Measurements from ENCODE around the gene KLHL9.

Gene KLHL9

DNA sequence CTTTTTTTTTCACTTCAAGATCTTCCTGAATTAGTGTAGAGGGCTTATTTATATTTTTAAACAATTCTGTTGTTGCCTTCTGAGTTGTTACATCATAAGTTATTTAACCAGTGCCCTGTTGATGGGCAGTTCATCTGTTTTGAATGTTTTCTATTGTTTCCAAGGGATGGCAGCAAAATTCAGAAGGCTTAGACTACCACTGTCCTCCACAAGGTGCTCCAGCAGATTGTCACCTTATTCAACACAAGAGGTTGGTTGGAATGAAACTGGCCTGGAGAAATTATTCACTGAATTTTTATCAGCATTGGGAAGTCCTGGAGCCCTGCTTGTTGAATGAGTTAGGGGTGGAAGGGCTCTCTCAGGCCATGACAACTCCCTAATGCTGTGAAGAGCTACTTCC lies 1.3 kb upstream of the KLHL9 start:
- DNase-seq: no peak
- Histone ChIP-seq H3K36me3 (ENCODE audit: control insufficient read depth in 1 of 2, insufficient read depth in 2 of 2, low read length in 2 of 2) (peaks cover 0 to 2% of the 10 kb centered on the region in 2 experiments), H2AK5ac (ENCODE audit: low read length) (no peak overlapping the region), H3K9ac (ENCODE audit: low read length) (no peak overlapping the region), H2AFZ (ENCODE audit: insufficient read depth, low read length, poor library complexity) (no peak overlapping the region), H3K27me3 (ENCODE audit: insufficient read depth, low read length) (no peaks in the 10 kb centered on the region), H2BK120ac (ENCODE audit: insufficient read depth, low read length, poor library complexity) (no peak overlapping the region), H2BK5ac (ENCODE audit: low read depth, low read length, poor library complexity) (no peak overlapping the region), H3K23ac (ENCODE audit: low read length) (no peak overlapping the region), H3K14ac (ENCODE audit: low read length) (no peak overlapping the region), H3K27ac (ENCODE audit: low read depth, low read length) (no peak overlapping the region), H3K4me1 (ENCODE audit: control insufficient read depth in 1 of 2, insufficient read depth in 2 of 2, low read length in 2 of 2) (peaks cover 0 to 9% of the 10 kb centered on the region in 2 experiments), H3K4ac (ENCODE audit: low read depth, low read length) (no peak overlapping the region), H4K91ac (ENCODE audit: low read depth, low read length) (no peak overlapping the region), H3K9me3 (ENCODE audit: insufficient read depth, low read depth, low read length) (no peaks in the 10 kb centered on the region), H3K79me1 (ENCODE audit: low read length) (peaks cover 4% of the 10 kb centered on the region), H3K4me3 (ENCODE audit: low read depth, low read length) (no peak overlapping the region), H4K8ac (ENCODE audit: low read depth, low read length) (no peak overlapping the region), H3K4me2 (ENCODE audit: low read length) (no peak overlapping the region), H3K18ac (ENCODE audit: low read length) (no peak overlapping the region), H2BK12ac (ENCODE audit: low read length) (no peak overlapping the region), H3K79me2 (ENCODE audit: control insufficient read depth, insufficient read depth, low read length, poor library complexity) (peaks cover 9% of the 10 kb centered on the region), H4K12ac (ENCODE audit: low read depth, low read length) (no peak overlapping the region)

GRCh38 chr9:21333226-21333625 lies 2.0 kb downstream of the KLHL9 start:
- Histone ChIP-seq H2AFZ (ENCODE audit: insufficient read depth, low read length, poor library complexity) (no peak overlapping the region), H3K36me3 (ENCODE audit: control insufficient read depth in 1 of 2, insufficient read depth in 2 of 2, low read length in 2 of 2) (peaks cover 0 to 2% of the 10 kb centered on the region in 2 experiments), H3K27ac (ENCODE audit: low read depth, low read length) (no peak overlapping the region), H2BK5ac (ENCODE audit: low read depth, low read length, poor library complexity) (no peak overlapping the region), H3K18ac (ENCODE audit: low read length) (no peak overlapping the region), H4K12ac (ENCODE audit: low read depth, low read length) (no peak overlapping the region), H4K8ac (ENCODE audit: low read depth, low read length) (no peak overlapping the region), H3K79me2 (ENCODE audit: control insufficient read depth, insufficient read depth, low read length, poor library complexity) (peaks cover 9% of the 10 kb centered on the region), H2BK12ac (ENCODE audit: low read length) (no peak overlapping the region), H3K79me1 (ENCODE audit: low read length) (peaks cover 4% of the 10 kb centered on the region), H3K9me3 (ENCODE audit: insufficient read depth, low read depth, low read length) (no peaks in the 10 kb centered on the region), H3K14ac (ENCODE audit: low read length) (no peak overlapping the region), H3K23ac (ENCODE audit: low read length) (no peak overlapping the region), H3K4ac (ENCODE audit: low read depth, low read length) (no peak overlapping the region), H3K9ac (ENCODE audit: low read length) (no peak overlapping the region), H2AK5ac (ENCODE audit: low read length) (no peak overlapping the region), H3K27me3 (ENCODE audit: insufficient read depth, low read length) (no peaks in the 10 kb centered on the region), H4K91ac (ENCODE audit: low read depth, low read length) (no peak overlapping the region), H2BK120ac (ENCODE audit: insufficient read depth, low read length, poor library complexity) (no peak overlapping the region), H3K4me3 (ENCODE audit: low read depth, low read length) (no peak overlapping the region), H3K4me1 (ENCODE audit: control insufficient read depth in 1 of 2, insufficient read depth in 2 of 2, low read length in 2 of 2) (peaks cover 0 to 9% of the 10 kb centered on the region in 2 experiments), H3K4me2 (ENCODE audit: low read length) (peak overlapping the region; percentile 5)
- WGBS (ENCODE audit: extremely low coverage, insufficient coverage, insufficient read length): no CpG with 5 or more reads among the region's 2 CpGs
- DNase-seq: no peak

DNA sequence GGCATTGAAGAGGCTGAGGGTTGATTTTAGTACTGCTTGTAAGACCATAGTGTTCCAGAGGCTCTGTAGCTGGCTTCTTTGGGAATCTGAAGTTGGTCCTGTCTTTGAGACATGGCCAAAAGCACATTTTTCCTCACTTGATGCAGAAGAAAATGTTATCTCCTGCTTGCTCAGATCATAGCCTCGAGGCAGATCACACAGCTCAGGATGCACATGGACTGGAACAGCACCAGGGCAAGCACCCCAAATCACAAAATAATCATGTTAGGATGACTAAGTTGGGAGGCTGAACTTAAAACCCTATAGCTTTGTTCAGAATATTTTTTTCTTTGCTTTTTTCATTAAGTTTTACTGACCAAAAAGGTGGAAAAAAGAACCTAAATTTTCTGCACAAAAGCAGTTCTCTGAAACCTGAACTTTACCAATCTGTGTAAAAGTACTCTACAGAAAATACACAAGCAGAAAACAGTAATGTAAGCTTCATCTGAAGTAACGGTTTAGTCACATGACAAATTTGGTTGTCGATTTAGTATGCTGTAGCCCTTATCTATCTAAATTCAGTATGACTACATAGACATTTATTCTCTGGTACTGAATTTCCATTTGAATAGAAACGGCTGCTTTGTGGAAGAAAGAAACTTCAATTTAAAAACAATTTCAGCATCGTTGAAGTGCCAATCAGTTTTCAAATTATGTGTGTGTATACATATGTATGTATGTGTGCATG lies 3.4 kb downstream of the KLHL9 start:
- H2BK5ac ChIP-seq (ENCODE audit: low read depth, low read length, poor library complexity): no peak overlapping the region
- H3K23ac ChIP-seq (ENCODE audit: low read length): no peak overlapping the region
- H3K9me3 ChIP-seq (ENCODE audit: insufficient read depth, low read depth, low read length): no peaks in the 10 kb centered on the region
- peaks cover 9% of the 10 kb centered on the region for H3K79me2 ChIP-seq (ENCODE audit: control insufficient read depth, insufficient read depth, low read length, poor library complexity)
- peaks cover 0 to 9% of the 10 kb centered on the region in 2 experiments for H3K4me1 ChIP-seq (ENCODE audit: control insufficient read depth in 1 of 2, insufficient read depth in 2 of 2, low read length in 2 of 2)
- H4K8ac ChIP-seq (ENCODE audit: low read depth, low read length): no peak overlapping the region
- no peak overlapping the region for H3K14ac ChIP-seq (ENCODE audit: low read length)
- no peak overlapping the region for H3K4me2 ChIP-seq (ENCODE audit: low read length)
- no peak overlapping the region for H2AFZ ChIP-seq (ENCODE audit: insufficient read depth, low read length, poor library complexity)
- no peak overlapping the region for H3K9ac ChIP-seq (ENCODE audit: low read length)
- no peaks in the 10 kb centered on the region for H3K27me3 ChIP-seq (ENCODE audit: insufficient read depth, low read length)
- no peak overlapping the region for H2AK5ac ChIP-seq (ENCODE audit: low read length)
- peak overlapping the region; percentile 64 for H3K4ac ChIP-seq (ENCODE audit: low read depth, low read length)
- no peak overlapping the region for H3K18ac ChIP-seq (ENCODE audit: low read length)
- no peak overlapping the region for H3K27ac ChIP-seq (ENCODE audit: low read depth, low read length)
- no peak for DNase-seq
- H3K4me3 ChIP-seq (ENCODE audit: low read depth, low read length): no peak overlapping the region
- no peak overlapping the region for H4K12ac ChIP-seq (ENCODE audit: low read depth, low read length)
- H2BK12ac ChIP-seq (ENCODE audit: low read length): no peak overlapping the region
- H2BK120ac ChIP-seq (ENCODE audit: insufficient read depth, low read length, poor library complexity): no peak overlapping the region
- WGBS (ENCODE audit: extremely low coverage, insufficient coverage, insufficient read length): no CpG with 5 or more reads among the region's 5 CpGs
- H3K79me1 ChIP-seq (ENCODE audit: low read length): peaks cover 4% of the 10 kb centered on the region
- H4K91ac ChIP-seq (ENCODE audit: low read depth, low read length): no peak overlapping the region
- peaks cover 0 to 2% of the 10 kb centered on the region in 2 experiments for H3K36me3 ChIP-seq (ENCODE audit: control insufficient read depth in 1 of 2, insufficient read depth in 2 of 2, low read length in 2 of 2)

DNA sequence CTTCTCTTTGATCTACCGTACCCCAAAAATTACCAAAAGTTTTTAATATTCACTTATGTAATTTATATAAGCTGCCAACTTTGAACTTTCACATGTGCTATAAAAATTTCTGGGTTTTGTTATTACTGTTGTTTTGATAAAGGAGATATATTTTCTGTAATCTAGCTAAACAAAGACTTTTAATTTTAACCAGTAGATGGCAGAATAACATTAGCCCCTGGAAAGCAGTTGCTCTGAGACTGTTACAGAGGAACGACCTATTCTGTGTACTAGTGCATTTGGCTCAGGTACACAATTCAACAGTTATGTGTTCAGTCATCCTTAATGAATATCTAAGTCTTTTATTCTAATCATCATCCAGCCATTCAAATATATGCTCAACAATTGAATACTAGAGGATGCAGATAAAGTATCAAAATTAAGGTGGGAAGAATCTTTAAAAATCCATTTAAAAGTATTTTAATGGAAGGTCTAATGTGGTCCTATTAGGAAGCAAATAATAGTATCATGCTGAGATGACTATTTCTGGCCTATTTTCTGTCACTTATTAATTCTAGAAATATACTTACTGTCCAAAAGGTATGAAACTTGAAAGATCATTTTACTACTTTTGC lies 8.6 kb downstream of the KLHL9 start:
- H3K27ac ChIP-seq (ENCODE audit: low read depth, low read length): no peak overlapping the region
- no peak overlapping the region for H3K18ac ChIP-seq (ENCODE audit: low read length)
- H3K79me2 ChIP-seq (ENCODE audit: control insufficient read depth, insufficient read depth, low read length, poor library complexity): no peaks in the 10 kb centered on the region
- WGBS (ENCODE audit: extremely low coverage, insufficient coverage, insufficient read length): no CpG with 5 or more reads among the region's 2 CpGs
- no peak overlapping the region for H3K4me3 ChIP-seq (ENCODE audit: low read depth, low read length)
- H2BK12ac ChIP-seq (ENCODE audit: low read length): no peak overlapping the region
- H3K4ac ChIP-seq (ENCODE audit: low read depth, low read length): no peak overlapping the region
- H3K9me3 ChIP-seq (ENCODE audit: insufficient read depth, low read depth, low read length): no peaks in the 10 kb centered on the region
- H3K27me3 ChIP-seq (ENCODE audit: insufficient read depth, low read length): no peaks in the 10 kb centered on the region
- no peak overlapping the region for H2AK5ac ChIP-seq (ENCODE audit: low read length)
- H2BK120ac ChIP-seq (ENCODE audit: insufficient read depth, low read length, poor library complexity): no peak overlapping the region
- no peak overlapping the region for H3K14ac ChIP-seq (ENCODE audit: low read length)
- H3K9ac ChIP-seq (ENCODE audit: low read length): no peak overlapping the region
- H3K79me1 ChIP-seq (ENCODE audit: low read length): no peaks in the 10 kb centered on the region
- no peak overlapping the region for H3K4me2 ChIP-seq (ENCODE audit: low read length)
- no peak overlapping the region for H2AFZ ChIP-seq (ENCODE audit: insufficient read depth, low read length, poor library complexity)
- peaks cover 0 to 3% of the 10 kb centered on the region in 2 experiments for H3K36me3 ChIP-seq (ENCODE audit: control insufficient read depth in 1 of 2, insufficient read depth in 2 of 2, low read length in 2 of 2)
- peaks cover 0 to 1% of the 10 kb centered on the region in 2 experiments for H3K4me1 ChIP-seq (ENCODE audit: control insufficient read depth in 1 of 2, insufficient read depth in 2 of 2, low read length in 2 of 2)
- H4K91ac ChIP-seq (ENCODE audit: low read depth, low read length): no peak overlapping the region
- no peak overlapping the region for H3K23ac ChIP-seq (ENCODE audit: low read length)
- no peak overlapping the region for H4K8ac ChIP-seq (ENCODE audit: low read depth, low read length)
- no peak overlapping the region for H2BK5ac ChIP-seq (ENCODE audit: low read depth, low read length, poor library complexity)
- H4K12ac ChIP-seq (ENCODE audit: low read depth, low read length): no peak overlapping the region
- DNase-seq: peak in 1 of 2 donors; percentile 83
